LNCAP (cell line): Measurements from ENCODE around the gene EDC3.

Experiments used
- TF ChIP-seq, protein P1 (sequence below): fragments of 450-650 bp; IDR thresholded peaks from 2 replicates; pipeline ENCODE4 v1.5.1; 2017; ENCODE audit warnings: mild to moderate bottlenecking

EDC3 gene

GRCh38 chr15:74726774-74727164, 30.9 kb upstream of the EDC3 start:
- TF ChIP-seq, protein P1, sequence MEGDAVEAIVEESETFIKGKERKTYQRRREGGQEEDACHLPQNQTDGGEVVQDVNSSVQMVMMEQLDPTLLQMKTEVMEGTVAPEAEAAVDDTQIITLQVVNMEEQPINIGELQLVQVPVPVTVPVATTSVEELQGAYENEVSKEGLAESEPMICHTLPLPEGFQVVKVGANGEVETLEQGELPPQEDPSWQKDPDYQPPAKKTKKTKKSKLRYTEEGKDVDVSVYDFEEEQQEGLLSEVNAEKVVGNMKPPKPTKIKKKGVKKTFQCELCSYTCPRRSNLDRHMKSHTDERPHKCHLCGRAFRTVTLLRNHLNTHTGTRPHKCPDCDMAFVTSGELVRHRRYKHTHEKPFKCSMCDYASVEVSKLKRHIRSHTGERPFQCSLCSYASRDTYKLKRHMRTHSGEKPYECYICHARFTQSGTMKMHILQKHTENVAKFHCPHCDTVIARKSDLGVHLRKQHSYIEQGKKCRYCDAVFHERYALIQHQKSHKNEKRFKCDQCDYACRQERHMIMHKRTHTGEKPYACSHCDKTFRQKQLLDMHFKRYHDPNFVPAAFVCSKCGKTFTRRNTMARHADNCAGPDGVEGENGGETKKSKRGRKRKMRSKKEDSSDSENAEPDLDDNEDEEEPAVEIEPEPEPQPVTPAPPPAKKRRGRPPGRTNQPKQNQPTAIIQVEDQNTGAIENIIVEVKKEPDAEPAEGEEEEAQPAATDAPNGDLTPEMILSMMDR = no peak

GRCh38 chr15:74725845-74726773, 30.3 kb upstream of the EDC3 start:
- TF ChIP-seq, protein P1 = no peak

- TF ChIP-seq, protein P1 = no peak
These were observed 29.5 kb upstream of the EDC3 start, which contains the start of gene CYP1A1 for GRCh38 chr15:74725225-74725774. CYP1A1 (minus strand) TSS chr15:74725528; CDS start chr15:74723097, 2,431 bp downstream.

- TF ChIP-seq, protein P1 = no peak
These were observed 28.9 kb upstream of the EDC3 start for GRCh38 chr15:74724570-74725224.

DNA sequence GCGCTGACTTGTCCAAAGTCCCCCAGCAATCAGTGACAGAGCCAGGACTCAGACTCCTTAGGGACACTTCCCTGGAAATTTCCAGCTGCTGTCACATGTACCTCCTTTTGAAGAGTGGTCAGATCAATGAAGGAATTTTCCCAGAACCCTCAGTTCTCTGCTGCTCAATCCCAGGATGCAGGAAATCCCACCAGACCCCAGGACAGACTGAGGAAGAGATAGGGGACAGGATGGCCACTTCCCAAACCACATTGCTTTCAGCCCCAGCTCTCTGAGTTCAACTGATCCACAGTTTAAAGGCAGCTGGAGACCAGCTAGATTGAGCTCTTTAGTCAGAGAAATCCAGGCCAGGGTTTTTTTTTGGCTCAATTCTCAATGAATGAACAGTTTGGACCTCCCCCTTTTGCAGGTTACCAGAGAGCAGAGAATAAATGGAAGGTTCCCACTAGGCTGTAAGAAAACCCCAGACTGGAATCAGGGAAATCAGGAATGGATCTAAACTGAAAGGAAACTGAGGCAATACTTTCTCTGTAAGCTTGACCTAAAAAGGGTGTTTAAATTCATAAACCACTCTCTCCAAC, 28.0 kb upstream of the EDC3 start:
- TF ChIP-seq, protein P1 = no peak

DNA sequence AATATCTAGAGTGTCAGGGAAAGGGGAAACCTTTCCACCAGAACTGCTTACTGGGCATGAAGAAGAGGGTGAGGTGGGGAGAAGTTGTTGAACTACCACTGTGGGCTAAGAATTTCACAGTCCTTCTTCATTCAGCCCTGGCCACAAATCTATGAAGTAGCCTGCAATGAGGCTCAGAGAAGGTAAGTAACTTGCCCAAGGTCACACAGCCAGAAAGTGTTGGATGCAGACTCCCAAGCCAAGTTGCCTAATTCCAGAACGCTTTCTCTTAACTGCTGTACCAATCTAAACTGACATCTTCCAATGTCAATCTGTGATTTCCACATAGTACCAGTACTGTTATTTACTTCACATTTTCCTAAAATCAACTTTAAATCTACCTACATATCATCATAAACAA, 27.4 kb upstream of the EDC3 start:
- TF ChIP-seq, protein P1 = no peak

DNA sequence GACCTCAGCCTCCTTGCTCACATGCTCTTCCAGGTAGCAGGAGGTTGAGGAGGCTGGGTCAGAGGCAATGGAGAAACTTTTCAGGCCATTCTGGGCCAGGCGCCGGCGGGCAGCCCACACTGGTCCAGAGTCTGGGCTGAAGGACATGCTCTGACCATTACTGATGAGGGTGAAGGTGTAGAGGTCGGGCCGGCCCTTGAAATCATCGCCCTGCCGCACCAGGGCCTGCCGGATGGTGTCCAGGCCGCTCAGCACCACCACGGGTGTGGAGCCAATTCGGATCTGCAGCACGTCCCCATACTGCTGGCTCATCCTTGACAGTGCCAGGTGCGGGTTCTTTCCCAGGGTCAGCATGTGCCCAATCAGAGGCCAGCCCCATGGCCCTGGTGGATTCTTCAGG, 26.8 kb upstream of the EDC3 start:
- TF ChIP-seq, protein P1 = no peak
